Activated T-helper 1 cell treated with anti-CD3 and anti-CD28 coated beads, Interleukin-12 subunit alpha, Interleukin-12 subunit beta, Interleukin-2, Interleukin-4 antibody, amounts not matched to agents 30 ng/mL and 10 ng/mL and 1 ng/mL, durations not matched to agents 14 hours and 24 hours and 36 hours (primary cell): ENCODE measurements around the gene SERPINB5. TPM values are rescaled to one million over a fixed set of nuclear protein-coding genes. Genes with fewer than 3 reads are reported as not detected.

Experiments
- DNase-seq: peaks from one replicate; pipeline ENCODE4 v3.0.0; 2021; ENCODE audit warnings: low spot score
- H3K27ac Mint-ChIP-seq: one replicate; pipeline ENCODE4 v1.8.0; 2021; ENCODE audit warnings: mild to moderate bottlenecking, mixed read lengths
- H3K27me3 Mint-ChIP-seq: one replicate; pipeline ENCODE4 v1.8.0; 2022; ENCODE audit warnings: mild to moderate bottlenecking, moderate library complexity, mixed read lengths; ENCODE audit not compliant: insufficient read depth
- H3K36me3 Mint-ChIP-seq: one replicate; pipeline ENCODE4 v1.8.0; 2021; ENCODE audit warnings: low read depth, mixed read lengths
- H3K4me1 Mint-ChIP-seq: one replicate; pipeline ENCODE4 v1.8.0; 2021; ENCODE audit warnings: low read depth, mixed read lengths
- H3K4me3 Mint-ChIP-seq: one replicate; pipeline ENCODE4 v1.8.0; 2021; ENCODE audit warnings: mild to moderate bottlenecking, moderate library complexity, mixed read lengths
- H3K9me3 Mint-ChIP-seq: one replicate; pipeline ENCODE4 v1.8.0; 2021; ENCODE audit warnings: mixed read lengths
- intact Hi-C: fragments of 100-400 bp; cut with micrococcal nuclease; formaldehyde crosslinking; loops from one replicate; pipeline ENCODE4 v1.15.1; 2024
- total RNA-seq: library from RNA; stranded (reverse); gene quantifications from 2 replicates; pipeline ENCODE4 v1.2.3, GENCODE V29; 2022

SERPINB5 gene
- total RNA-seq, 1 donor from 2014 or later, result not detected

DNA sequence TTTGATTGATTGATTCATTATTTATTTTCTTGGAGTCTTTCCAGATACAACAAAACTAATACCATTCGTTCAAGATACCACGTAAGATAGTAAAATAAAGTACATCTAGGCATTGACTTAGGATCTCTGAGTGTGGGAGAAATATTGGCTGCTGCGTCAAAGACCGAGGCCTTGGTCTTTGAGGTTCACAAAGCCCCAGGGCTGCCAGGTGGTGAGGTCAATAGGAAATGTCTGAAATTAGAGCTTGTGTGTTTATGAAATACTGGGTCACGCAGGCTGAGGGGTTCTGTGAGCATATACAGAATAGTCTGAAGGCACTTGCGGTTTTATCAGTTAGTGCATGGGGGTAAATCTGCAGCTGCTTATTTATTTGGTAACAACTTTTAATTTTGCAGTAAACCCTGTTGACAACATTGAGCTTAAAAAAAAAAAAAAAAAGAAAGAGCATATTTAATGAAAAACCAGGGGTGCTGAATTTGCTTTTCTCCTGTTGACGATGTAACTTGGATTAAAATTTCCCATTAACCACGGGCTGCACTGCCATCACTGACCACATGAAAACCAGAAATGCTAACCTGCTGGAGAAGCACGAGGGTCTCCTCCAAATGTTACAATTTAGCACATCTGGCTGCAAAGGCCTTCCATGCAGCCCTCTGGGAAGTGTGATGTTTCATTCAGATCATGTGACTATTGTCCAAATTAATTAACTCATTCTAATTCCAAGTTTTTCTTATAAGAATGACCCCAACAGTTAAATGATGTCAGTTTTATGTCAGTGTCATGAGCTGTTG, 38.3 kb downstream of the SERPINB5 start:
- no peak overlapping the region for H3K27ac Mint-ChIP-seq
- intact Hi-C loops, result no loop called here
- no peak for DNase-seq
- H3K4me1 Mint-ChIP-seq, result no peaks in the 10 kb centered on the region
- H3K9me3 Mint-ChIP-seq, result no peaks in the 10 kb centered on the region
- peaks cover 6% of the 10 kb centered on the region for H3K27me3 Mint-ChIP-seq
- H3K36me3 Mint-ChIP-seq, result no peaks in the 10 kb centered on the region
- H3K4me3 Mint-ChIP-seq, result no peak overlapping the region

DNA sequence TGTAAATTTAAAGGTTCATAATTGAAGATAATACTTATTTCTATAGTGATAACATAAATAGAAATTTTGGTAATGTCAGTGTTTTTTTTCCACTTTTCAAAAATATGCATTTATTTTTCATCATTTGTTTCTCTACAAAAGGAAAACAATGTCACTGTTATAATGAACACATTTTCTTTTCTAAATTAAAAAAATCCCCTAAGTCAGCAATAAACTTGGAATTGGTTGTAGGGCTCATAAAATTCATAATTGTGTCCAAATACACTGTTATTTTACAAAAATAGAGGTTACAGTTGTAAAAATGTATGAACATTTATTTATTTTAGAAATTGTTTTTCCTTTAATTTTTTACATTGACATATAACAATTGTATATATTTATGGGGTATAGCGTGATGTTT, 39.0 kb downstream of the SERPINB5 start:
- no peak overlapping the region for H3K4me3 Mint-ChIP-seq
- H3K9me3 Mint-ChIP-seq, result no peaks in the 10 kb centered on the region
- no peaks in the 10 kb centered on the region for H3K36me3 Mint-ChIP-seq
- H3K27ac Mint-ChIP-seq, result no peak overlapping the region
- peaks cover 4% of the 10 kb centered on the region for H3K27me3 Mint-ChIP-seq
- no peaks in the 10 kb centered on the region for H3K4me1 Mint-ChIP-seq
- no peak for DNase-seq
- intact Hi-C loops, result no loop called here

DNA sequence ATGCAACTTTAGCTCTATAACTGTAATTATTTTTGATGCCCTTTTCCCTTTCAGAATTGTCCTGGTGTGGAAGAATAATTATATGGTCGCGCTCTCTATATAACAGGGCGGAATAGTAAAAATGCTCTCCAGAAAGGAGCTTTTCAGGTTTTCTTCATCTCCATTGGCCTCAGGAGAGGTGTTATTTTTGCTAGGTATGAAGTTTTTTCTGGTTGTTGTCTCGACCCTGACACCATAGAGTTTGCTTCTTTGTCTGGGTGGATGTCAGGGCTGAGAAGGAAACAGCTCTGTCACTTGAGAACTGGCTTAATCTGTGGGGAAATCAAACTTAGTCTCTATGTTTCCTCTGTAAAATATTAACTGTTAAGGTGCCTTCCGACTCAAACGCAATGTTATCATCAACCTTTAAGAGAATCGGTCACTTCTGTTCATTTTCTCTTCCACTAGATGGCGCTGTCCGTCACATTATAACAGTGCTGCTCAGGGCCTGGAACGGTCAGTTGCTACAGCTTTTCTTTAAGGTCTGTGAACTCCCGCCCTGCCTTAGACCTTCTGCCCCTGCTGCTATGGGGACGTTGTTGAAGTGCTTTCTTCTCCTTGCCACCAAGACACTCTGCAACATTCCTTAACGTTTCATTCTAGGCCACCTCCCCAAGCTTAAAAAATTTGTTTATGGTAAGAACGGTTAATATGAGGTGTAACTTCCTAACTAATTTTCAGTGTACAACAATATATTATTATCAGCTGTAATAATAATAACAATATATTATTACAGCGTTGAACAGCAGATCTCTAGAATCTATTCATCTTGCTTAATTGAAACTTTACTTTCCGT, 41.6 kb downstream of the SERPINB5 start:
- Mint-ChIP-seq H3K27ac (no peak overlapping the region), H3K9me3 (no peaks in the 10 kb centered on the region), H3K4me1 (no peaks in the 10 kb centered on the region), H3K27me3 (peaks cover 14% of the 10 kb centered on the region), H3K36me3 (no peaks in the 10 kb centered on the region), H3K4me3 (no peak overlapping the region)
- intact Hi-C loops, result loop anchor here (1.0 to 2.0 kb wide), 6 partner anchors 60 to 476 kb away; no protein-coding TSS in a partner anchor
- DNase-seq, result peak; percentile 46

DNA sequence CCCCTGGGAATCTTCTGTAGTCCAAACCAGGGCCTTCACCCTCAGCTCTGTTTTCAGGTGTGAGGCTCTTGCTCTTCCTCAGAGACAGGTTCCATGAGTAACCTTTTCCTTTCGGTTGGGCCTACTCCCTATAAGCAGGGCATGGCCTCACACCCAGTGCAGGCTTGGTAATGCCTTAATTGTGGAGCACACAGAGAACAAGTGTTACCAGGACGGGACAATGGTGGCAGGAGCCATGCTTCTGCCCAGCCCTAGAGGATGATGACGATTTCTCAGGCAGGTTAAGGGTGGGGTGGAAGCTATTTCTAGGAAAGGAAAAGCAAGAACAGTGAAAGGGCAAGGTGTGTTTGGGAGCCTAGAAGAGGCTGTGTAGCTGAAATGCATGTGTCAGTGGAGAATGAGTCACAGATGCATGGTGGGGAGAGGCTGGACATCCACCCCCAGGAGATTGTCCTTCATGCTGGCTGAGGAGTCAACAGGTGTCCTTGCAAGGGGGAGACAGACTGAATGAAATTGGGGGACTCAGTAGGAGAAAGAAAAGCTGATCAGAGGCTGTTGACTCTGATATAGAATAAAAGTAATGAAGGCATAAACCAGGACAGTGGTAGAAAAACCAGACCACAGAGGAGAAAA, 43.4 kb downstream of the SERPINB5 start:
- DNase-seq, result no peak
- H3K4me3 Mint-ChIP-seq, result no peak overlapping the region
- no peak overlapping the region for H3K27ac Mint-ChIP-seq
- intact Hi-C loops, result no loop called here
- H3K9me3 Mint-ChIP-seq, result no peaks in the 10 kb centered on the region
- peaks cover 20% of the 10 kb centered on the region for H3K27me3 Mint-ChIP-seq
- no peaks in the 10 kb centered on the region for H3K36me3 Mint-ChIP-seq
- H3K4me1 Mint-ChIP-seq, result no peaks in the 10 kb centered on the region

DNA sequence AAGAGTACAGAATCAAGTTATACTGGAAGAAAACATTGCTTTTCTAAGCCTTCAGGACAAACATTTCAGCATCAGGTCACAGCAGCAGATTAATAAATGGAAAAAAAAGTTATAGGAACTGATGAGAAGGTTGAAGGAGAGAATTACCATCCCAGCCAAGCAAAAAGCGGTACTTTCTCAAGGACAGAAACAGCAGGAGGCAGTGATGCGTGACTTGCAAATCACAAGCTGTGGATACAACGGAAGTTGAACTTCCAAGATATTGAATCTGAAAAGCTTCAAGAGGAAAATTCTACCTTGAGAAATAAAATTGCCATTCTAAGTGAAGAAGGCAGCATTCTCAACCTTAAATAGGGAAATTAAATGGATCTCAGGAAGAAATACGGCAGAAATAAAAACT, 46.9 kb downstream of the SERPINB5 start:
- H3K27me3 Mint-ChIP-seq, result peaks cover 19% of the 10 kb centered on the region
- intact Hi-C loops, result no loop called here
- H3K27ac Mint-ChIP-seq, result no peak overlapping the region
- H3K36me3 Mint-ChIP-seq, result no peaks in the 10 kb centered on the region
- no peaks in the 10 kb centered on the region for H3K4me1 Mint-ChIP-seq
- DNase-seq, result no peak
- H3K9me3 Mint-ChIP-seq, result no peaks in the 10 kb centered on the region
- H3K4me3 Mint-ChIP-seq, result no peak overlapping the region

DNA sequence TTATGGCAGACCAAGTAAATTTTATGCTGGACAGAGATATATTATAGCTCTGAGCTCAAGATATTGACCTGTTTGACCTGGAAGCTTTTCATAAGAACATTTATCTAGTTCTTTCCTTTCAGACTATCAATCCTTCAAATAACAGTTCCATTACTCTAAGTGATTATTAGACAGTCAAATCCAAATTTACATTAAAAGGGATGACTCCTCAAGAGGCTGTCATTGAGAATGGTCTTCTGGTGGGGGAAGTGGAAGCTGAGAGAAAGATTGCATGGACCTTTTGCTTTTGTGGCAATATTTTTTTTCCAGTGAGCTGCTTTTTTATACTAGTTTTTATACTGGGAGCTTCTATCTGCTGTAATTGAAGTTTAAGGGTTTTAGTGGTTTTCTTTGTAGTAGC, 50.5 kb downstream of the SERPINB5 start:
- intact Hi-C loops, result no loop called here
- H3K36me3 Mint-ChIP-seq, result no peaks in the 10 kb centered on the region
- no peak overlapping the region for H3K27ac Mint-ChIP-seq
- H3K4me1 Mint-ChIP-seq, result no peaks in the 10 kb centered on the region
- no peak overlapping the region for H3K4me3 Mint-ChIP-seq
- DNase-seq, result no peak
- H3K27me3 Mint-ChIP-seq, result peaks cover 15% of the 10 kb centered on the region
- H3K9me3 Mint-ChIP-seq, result no peaks in the 10 kb centered on the region

DNA sequence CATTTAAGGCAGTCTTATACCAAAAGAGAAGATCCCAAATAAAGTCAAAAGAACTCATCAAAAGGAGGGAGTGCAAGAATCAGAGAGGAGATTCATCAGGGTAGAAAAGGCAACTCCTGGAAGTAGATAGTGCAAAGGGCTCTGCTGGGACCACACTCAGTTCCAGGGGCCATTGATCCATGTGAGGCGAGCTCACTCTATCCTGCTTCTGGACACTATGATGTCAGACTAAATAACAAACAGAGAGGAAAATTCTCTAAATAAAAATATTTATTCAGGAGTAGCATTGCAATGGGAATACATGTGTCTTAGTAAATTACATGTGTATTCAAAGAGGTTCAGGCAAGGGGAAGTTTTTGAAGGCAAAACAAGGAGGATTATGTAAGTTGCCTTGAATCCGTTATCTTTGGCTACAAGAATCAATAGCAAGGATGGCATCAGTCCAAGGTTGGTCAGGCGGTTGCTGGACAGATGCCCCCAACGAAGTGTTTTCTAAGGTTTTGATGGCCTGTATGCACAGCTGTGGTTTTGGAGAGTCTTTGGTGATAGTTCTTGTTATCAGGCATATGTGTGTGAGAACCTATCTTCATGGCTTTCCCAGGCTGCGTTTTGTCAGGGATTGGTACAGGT, 52.2 kb downstream of the SERPINB5 start:
- intact Hi-C loops, result no loop called here
- Mint-ChIP-seq H3K36me3 (no peaks in the 10 kb centered on the region), H3K9me3 (no peaks in the 10 kb centered on the region), H3K27ac (no peak overlapping the region), H3K27me3 (peaks cover 5% of the 10 kb centered on the region), H3K4me3 (no peak overlapping the region), H3K4me1 (peaks cover 6% of the 10 kb centered on the region)
- no peak for DNase-seq

DNA sequence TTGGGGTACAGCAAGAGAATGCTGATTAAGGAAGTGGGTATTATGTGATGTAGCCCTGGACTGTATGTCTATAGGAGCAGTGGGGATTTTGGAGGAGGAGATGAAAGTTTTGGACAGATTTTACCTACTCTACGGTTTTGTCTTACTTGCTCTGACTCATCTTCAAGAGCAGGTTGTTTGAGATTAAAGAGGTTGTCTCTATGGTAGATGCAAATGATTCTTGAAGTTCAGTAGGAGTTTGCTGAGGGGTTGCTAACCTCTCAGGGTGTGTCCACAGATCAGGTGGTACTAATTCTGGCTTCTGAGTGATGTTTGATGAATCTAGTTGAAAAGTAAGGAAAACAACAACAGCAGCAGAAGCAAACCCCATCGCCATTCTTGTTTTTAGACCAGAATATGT, 55.7 kb downstream of the SERPINB5 start:
- intact Hi-C loops, result no loop called here
- peaks cover 11% of the 10 kb centered on the region for H3K27me3 Mint-ChIP-seq
- peaks cover 15% of the 10 kb centered on the region for H3K4me1 Mint-ChIP-seq
- H3K4me3 Mint-ChIP-seq, result no peak overlapping the region
- no peaks in the 10 kb centered on the region for H3K36me3 Mint-ChIP-seq
- H3K9me3 Mint-ChIP-seq, result no peaks in the 10 kb centered on the region
- no peak overlapping the region for H3K27ac Mint-ChIP-seq
- DNase-seq, result no peak

DNA sequence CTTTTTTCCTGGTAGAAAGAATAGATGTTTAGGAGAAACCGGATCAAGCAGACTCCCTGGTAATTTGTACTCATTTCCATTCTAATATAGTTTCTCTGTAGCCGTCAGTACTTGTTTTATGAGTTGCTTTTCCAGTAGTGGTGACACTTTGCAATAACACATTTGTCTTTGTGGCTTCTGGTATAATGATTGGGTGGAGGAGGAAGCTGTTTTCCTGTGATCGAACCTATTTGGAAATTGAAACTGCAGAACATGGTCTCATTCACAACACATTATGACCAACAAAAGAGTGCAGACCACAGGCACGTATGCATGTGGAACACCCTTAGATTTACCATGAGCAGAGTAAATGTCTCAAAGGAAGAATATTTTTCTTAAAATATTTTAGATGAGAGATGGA, 57.9 kb downstream of the SERPINB5 start:
- Mint-ChIP-seq H3K36me3 (no peaks in the 10 kb centered on the region), H3K4me3 (no peak overlapping the region), H3K4me1 (peaks cover 15% of the 10 kb centered on the region), H3K27ac (no peak overlapping the region), H3K27me3 (peaks cover 12% of the 10 kb centered on the region), H3K9me3 (no peaks in the 10 kb centered on the region)
- intact Hi-C loops, result no loop called here
- no peak for DNase-seq

DNA sequence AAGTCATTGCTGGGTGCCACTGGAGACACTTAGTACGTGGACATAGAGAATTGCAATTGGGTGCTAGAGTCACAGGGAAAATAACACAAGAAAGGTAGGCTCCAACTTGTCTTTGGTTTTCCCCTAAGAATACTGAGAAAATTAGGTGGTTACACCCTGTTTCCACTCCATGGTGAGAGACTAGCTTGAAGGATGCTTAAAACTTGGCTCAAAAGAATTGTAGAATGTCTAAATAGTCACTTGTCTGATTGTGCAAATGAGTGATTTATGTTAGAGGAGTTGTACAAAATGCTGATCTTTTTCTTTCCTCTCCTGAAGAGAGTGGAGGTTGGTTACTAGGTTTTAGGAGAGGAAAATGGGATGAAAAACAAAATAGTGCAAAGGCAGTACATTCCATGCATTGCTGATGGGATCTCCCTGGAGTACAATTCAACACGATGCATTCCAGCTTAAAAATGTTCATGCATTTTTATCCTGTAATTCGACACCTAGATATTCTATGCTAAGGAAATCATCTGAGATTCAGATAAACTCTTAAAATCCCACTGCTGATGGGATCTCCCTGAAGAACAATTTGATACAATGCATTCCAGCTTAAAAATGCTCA, 63.2 kb downstream of the SERPINB5 start:
- Mint-ChIP-seq H3K27ac (no peak overlapping the region), H3K27me3 (peaks cover 16% of the 10 kb centered on the region), H3K4me1 (no peaks in the 10 kb centered on the region), H3K4me3 (no peak overlapping the region), H3K9me3 (no peaks in the 10 kb centered on the region), H3K36me3 (no peaks in the 10 kb centered on the region)
- no peak for DNase-seq
- intact Hi-C loops, result no loop called here

DNA sequence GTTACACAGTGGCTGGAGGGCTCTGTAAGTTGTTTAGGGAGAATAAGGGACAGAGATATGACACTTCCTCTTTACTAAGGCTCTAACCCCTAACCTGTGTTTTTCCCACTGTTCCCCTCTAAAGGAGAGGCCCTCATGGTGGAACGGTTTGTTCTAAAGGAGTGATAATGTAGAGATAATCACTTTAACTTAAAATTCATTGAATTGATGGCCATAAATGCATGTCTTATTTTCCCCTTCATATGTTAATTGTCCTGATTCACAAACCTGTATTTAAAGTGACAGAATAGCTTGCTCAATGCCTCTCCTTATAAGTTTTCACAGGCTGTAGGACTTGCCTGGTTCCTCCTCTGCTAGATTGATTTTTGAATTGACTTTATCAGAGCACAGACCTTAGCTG, 65.3 kb downstream of the SERPINB5 start, which contains the start of gene SERPINB12:
Gene SERPINB12, plus strand, starts transcription at position 301 of the 400 bp plus-strand sequence. CDS start 13,791 bp downstream, outside the sequence.
- intact Hi-C loops, result no loop called here
- no peaks in the 10 kb centered on the region for H3K9me3 Mint-ChIP-seq
- no peak within 1 kb of the TSS for H3K27ac Mint-ChIP-seq
- no peaks in the 10 kb centered on the region for H3K4me1 Mint-ChIP-seq
- no peaks in the 10 kb centered on the region for H3K36me3 Mint-ChIP-seq
- no peak within 1 kb of the TSS for H3K4me3 Mint-ChIP-seq
- no peak for DNase-seq
- peaks cover 19% of the 10 kb centered on the region for H3K27me3 Mint-ChIP-seq

DNA sequence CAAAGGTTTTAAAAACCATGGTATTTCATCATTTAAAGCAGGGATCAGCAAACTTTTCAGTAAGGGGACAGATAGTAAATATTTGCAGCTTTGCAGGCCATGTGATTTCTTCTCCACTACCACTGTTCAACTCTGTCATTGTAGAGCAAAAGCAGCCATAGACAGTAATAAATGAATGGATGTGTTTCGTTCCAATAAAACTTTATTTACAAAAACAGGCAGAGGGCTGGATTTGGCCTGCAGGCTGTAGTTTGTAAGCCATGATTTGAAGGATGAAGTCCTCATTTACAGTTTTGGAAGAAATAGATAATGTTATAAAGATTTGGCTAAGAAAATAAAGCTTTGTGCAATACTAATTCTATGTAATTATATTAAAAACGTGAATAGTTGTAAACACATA, 67.3 kb downstream of the SERPINB5 start:
- DNase-seq, result no peak
- intact Hi-C loops, result no loop called here
- no peak overlapping the region for H3K27ac Mint-ChIP-seq
- H3K27me3 Mint-ChIP-seq, result peaks cover 23% of the 10 kb centered on the region
- H3K9me3 Mint-ChIP-seq, result no peaks in the 10 kb centered on the region
- no peaks in the 10 kb centered on the region for H3K4me1 Mint-ChIP-seq
- no peaks in the 10 kb centered on the region for H3K36me3 Mint-ChIP-seq
- no peak overlapping the region for H3K4me3 Mint-ChIP-seq
